Measurements from ENCODE around the gene PLPP2.

DNA sequence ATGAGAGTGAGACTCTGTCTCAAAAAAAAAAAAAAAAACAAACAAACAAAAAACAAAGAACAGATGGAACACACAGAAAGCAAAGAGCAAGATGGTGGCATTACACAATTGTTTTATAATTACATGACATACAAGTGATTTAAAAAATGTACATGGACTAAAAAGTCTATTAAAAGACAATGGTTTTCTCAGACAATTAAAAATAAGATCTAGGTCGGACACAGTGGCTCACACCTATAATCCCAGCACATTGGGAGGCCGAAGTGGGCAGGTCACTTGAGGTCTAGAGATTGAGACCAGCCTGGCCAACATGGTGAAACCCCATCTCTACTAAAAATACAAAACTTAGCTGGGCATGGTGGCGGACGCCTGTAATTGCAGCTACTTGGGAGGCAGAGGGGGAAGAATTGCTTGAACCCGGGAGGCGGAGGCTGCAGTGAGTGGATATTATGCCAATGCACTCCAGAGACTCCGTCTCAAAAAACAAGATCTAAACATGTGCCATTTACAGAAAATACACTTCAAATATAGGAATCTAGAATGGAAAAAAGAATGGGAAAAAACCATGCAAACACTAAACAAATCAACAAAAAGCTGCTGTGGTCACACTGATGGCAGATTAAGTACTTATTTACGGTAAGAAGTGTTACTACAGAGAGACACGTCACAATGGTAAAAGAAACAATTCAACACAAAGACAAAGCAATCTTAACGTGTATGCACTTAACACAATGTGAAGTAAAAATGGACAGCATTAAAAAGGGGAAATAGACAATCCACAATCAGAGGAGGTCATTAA is 26.7 kb upstream of the PLPP2 start:
- TF ChIP-seq EZH2phosphoT487 (conservative IDR thresholded peaks at IDR 0.05; ENCODE audit: low read length) = no peak
- TF ChIP-seq, protein P1, sequence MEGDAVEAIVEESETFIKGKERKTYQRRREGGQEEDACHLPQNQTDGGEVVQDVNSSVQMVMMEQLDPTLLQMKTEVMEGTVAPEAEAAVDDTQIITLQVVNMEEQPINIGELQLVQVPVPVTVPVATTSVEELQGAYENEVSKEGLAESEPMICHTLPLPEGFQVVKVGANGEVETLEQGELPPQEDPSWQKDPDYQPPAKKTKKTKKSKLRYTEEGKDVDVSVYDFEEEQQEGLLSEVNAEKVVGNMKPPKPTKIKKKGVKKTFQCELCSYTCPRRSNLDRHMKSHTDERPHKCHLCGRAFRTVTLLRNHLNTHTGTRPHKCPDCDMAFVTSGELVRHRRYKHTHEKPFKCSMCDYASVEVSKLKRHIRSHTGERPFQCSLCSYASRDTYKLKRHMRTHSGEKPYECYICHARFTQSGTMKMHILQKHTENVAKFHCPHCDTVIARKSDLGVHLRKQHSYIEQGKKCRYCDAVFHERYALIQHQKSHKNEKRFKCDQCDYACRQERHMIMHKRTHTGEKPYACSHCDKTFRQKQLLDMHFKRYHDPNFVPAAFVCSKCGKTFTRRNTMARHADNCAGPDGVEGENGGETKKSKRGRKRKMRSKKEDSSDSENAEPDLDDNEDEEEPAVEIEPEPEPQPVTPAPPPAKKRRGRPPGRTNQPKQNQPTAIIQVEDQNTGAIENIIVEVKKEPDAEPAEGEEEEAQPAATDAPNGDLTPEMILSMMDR (IDR thresholded peaks at IDR 0.05; ENCODE audit: insufficient read depth, low read length, poor library complexity, severe bottlenecking) = no peak

Data from SU-DHL-6 (cell line).